ENCODE data around the gene WNT11. TPM values are rescaled to one million over a fixed set of nuclear protein-coding genes. Genes with fewer than 3 reads are reported as not detected.

WNT11 gene
- total RNA-seq, 1 donor from 2014 or later = 3.6 TPM

- no peak for DNase-seq (ENCODE audit: low spot score)
- Mint-ChIP-seq H3K4me3 (ENCODE audit: unreplicated experiment) (no peak overlapping the region), H3K27me3 (ENCODE audit: unreplicated experiment) (peaks cover 24% of the 10 kb centered on the region), H3K4me1 (ENCODE audit: unreplicated experiment) (no peaks in the 10 kb centered on the region), H3K9me3 (ENCODE audit: unreplicated experiment) (no peaks in the 10 kb centered on the region), H3K27ac (ENCODE audit: unreplicated experiment) (no peak overlapping the region), H3K36me3 (ENCODE audit: low read depth, unreplicated experiment) (no peaks in the 10 kb centered on the region)
- TF ChIP-seq CTCF (IDR thresholded peaks at IDR 0.05; ENCODE audit: unreplicated experiment) = no peak
Measured at GRCh38 chr11:76214968-76215548, 8.8 kb upstream of the WNT11 start.

- H3K4me3 Mint-ChIP-seq (ENCODE audit: unreplicated experiment) = no peak overlapping the region
- H3K9me3 Mint-ChIP-seq (ENCODE audit: unreplicated experiment) = no peaks in the 10 kb centered on the region
- no peak for TF ChIP-seq CTCF (IDR thresholded peaks at IDR 0.05; ENCODE audit: unreplicated experiment)
- no peak overlapping the region for H3K27ac Mint-ChIP-seq (ENCODE audit: unreplicated experiment)
- no peak for DNase-seq (ENCODE audit: low spot score)
- H3K36me3 Mint-ChIP-seq (ENCODE audit: low read depth, unreplicated experiment) = no peaks in the 10 kb centered on the region
- H3K4me1 Mint-ChIP-seq (ENCODE audit: unreplicated experiment) = no peaks in the 10 kb centered on the region
- H3K27me3 Mint-ChIP-seq (ENCODE audit: unreplicated experiment) = peaks cover 24% of the 10 kb centered on the region
Measured at GRCh38 chr11:76214186-76214585, 7.9 kb upstream of the WNT11 start.

GRCh38 chr11:76212086-76213035 lies 6.1 kb upstream of the WNT11 start:
- no peak for DNase-seq (ENCODE audit: low spot score)
- H3K4me3 Mint-ChIP-seq (ENCODE audit: unreplicated experiment) = no peak overlapping the region
- H3K36me3 Mint-ChIP-seq (ENCODE audit: low read depth, unreplicated experiment) = no peaks in the 10 kb centered on the region
- H3K27ac Mint-ChIP-seq (ENCODE audit: unreplicated experiment) = no peak overlapping the region
- no peaks in the 10 kb centered on the region for H3K4me1 Mint-ChIP-seq (ENCODE audit: unreplicated experiment)
- no peaks in the 10 kb centered on the region for H3K9me3 Mint-ChIP-seq (ENCODE audit: unreplicated experiment)
- H3K27me3 Mint-ChIP-seq (ENCODE audit: unreplicated experiment) = peaks cover 25% of the 10 kb centered on the region
- TF ChIP-seq CTCF (IDR thresholded peaks at IDR 0.05; ENCODE audit: unreplicated experiment) = no peak

GRCh38 chr11:76210931-76211851 lies 4.9 kb upstream of the WNT11 start:
- H3K27me3 Mint-ChIP-seq (ENCODE audit: unreplicated experiment) = peaks cover 29% of the 10 kb centered on the region
- H3K4me1 Mint-ChIP-seq (ENCODE audit: unreplicated experiment) = no peaks in the 10 kb centered on the region
- no peak for TF ChIP-seq CTCF (IDR thresholded peaks at IDR 0.05; ENCODE audit: unreplicated experiment)
- no peak overlapping the region for H3K27ac Mint-ChIP-seq (ENCODE audit: unreplicated experiment)
- H3K4me3 Mint-ChIP-seq (ENCODE audit: unreplicated experiment) = peak overlapping the region; percentile 65
- no peaks in the 10 kb centered on the region for H3K36me3 Mint-ChIP-seq (ENCODE audit: low read depth, unreplicated experiment)
- DNase-seq (ENCODE audit: low spot score) = no peak
- no peaks in the 10 kb centered on the region for H3K9me3 Mint-ChIP-seq (ENCODE audit: unreplicated experiment)
